ENCODE results near the gene NEGR1.

The NEGR1 gene

DNA sequence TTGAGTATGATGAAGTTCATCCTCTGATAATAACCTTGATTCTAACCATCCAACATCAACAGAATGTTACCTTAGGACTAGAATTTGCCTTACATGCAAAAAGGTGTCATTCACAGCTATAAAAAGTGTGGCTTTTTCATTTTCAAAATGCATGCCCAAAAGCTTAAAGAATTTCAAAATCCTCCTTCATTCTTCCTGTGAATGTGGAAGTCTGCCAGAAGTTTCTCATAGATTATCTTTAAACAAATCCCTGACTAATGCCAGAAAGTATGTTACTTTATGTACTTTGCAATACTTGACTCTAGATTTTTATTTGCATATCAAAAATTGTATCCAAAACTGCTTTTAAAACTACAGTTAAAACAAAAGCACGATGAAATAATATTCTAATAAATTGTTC, 930.9 kb downstream of the NEGR1 start:
- Mint-ChIP-seq H3K4me1 (no peaks in the 10 kb centered on the region), H3K27me3 (ENCODE audit: low read depth, poor library complexity) (no peaks in the 10 kb centered on the region), H3K36me3 (ENCODE audit: low read depth) (no peaks in the 10 kb centered on the region), H3K4me3 (no peak overlapping the region), H3K27ac (no peak overlapping the region), H3K9me3 (no peaks in the 10 kb centered on the region)
- TF ChIP-seq, protein P1, sequence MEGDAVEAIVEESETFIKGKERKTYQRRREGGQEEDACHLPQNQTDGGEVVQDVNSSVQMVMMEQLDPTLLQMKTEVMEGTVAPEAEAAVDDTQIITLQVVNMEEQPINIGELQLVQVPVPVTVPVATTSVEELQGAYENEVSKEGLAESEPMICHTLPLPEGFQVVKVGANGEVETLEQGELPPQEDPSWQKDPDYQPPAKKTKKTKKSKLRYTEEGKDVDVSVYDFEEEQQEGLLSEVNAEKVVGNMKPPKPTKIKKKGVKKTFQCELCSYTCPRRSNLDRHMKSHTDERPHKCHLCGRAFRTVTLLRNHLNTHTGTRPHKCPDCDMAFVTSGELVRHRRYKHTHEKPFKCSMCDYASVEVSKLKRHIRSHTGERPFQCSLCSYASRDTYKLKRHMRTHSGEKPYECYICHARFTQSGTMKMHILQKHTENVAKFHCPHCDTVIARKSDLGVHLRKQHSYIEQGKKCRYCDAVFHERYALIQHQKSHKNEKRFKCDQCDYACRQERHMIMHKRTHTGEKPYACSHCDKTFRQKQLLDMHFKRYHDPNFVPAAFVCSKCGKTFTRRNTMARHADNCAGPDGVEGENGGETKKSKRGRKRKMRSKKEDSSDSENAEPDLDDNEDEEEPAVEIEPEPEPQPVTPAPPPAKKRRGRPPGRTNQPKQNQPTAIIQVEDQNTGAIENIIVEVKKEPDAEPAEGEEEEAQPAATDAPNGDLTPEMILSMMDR (IDR thresholded peaks at IDR 0.05): no peak
- no peak for DNase-seq

DNA sequence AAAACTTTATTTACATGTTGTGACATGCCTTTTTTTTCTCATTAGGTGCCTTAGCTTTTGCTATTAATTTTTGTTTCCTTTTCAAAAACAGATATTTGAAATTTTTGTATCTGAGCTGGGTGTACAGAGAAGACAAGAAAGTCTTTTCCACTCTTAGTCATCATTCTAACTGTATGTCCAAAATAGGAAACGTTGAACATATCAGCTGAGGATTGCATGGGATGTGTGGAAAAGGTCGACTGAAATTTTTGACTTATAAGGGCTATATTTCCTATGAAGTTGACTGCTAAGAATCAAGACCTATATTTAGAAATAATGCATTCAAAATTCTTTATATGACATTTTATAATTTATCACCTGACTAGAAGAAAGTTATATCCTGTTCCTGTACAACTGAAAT, 931.5 kb downstream of the NEGR1 start:
- Mint-ChIP-seq H3K36me3 (ENCODE audit: low read depth) (no peaks in the 10 kb centered on the region), H3K27me3 (ENCODE audit: low read depth, poor library complexity) (no peaks in the 10 kb centered on the region), H3K27ac (no peak overlapping the region), H3K9me3 (no peaks in the 10 kb centered on the region), H3K4me3 (no peak overlapping the region), H3K4me1 (no peaks in the 10 kb centered on the region)
- TF ChIP-seq, protein P1 (IDR thresholded peaks at IDR 0.05): no peak
- no peak for DNase-seq

DNA sequence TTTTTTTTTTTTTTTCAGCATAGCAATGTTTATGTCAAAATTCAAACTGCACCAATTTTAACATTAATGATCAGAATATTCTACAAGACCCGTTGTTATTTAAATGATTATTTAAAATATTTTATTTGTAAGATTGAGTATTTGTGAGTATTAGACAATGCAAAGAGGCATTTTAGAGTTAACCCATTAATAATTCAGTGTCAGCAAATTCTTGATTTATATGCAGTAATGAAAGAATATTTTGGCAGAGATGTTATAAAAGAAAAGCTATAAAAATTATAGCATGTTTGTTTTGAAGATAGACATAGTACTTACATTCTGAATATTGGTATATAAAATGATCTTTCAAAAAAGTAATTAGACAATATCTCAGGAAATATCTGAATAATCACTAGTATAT, 932.0 kb downstream of the NEGR1 start:
- Mint-ChIP-seq H3K4me3 (no peak overlapping the region), H3K9me3 (no peaks in the 10 kb centered on the region), H3K4me1 (no peaks in the 10 kb centered on the region), H3K27ac (no peak overlapping the region), H3K36me3 (ENCODE audit: low read depth) (no peaks in the 10 kb centered on the region), H3K27me3 (ENCODE audit: low read depth, poor library complexity) (no peaks in the 10 kb centered on the region)
- TF ChIP-seq, protein P1 (IDR thresholded peaks at IDR 0.05): no peak
- no peak for DNase-seq

Data from nephron progenitor cell (in vitro differentiated cells).